A673 (cell line): ENCODE data around the gene CHMP6.

ENCODE experiments used
- CTCF ChIP-seq: fragments of 300-800, 200-600 bp; sonication (generic); conservative IDR thresholded peaks from 2 replicates; pipeline ENCODE4 v1.5.1; 2017; ENCODE audit warnings: low read depth, mild to moderate bottlenecking, antibody characterized with exemption, low read length, moderate library complexity, mixed read lengths
- EZH2 ChIP-seq: fragments of 200-600 bp; sonication (generic); IDR thresholded peaks from 2 replicates; pipeline ENCODE4 v1.6.1; 2017; ENCODE audit warnings: borderline replicate concordance, low read depth, mild to moderate bottlenecking, mixed read lengths, antibody characterized with exemption, low read length; ENCODE audit not compliant: poor library complexity, severe bottlenecking

- TF ChIP-seq CTCF (no peak), EZH2 (no peak)
Measured at GRCh38 chr17:80989586-80989913, 2.1 kb upstream of the CHMP6 start.
